Ectodermal cell (in vitro differentiated cells): Measurements from ENCODE around the gene MST1R.
A peak's percentile ranks its signal among the peaks of the same experiment; 100 is the strongest.
"Not testable (repeated sequence)": the region's sequence is repeated elsewhere in the genome, so short reads cannot be mapped to it uniquely, and the experiment has no call there.

Experiments used
- H3K27ac ChIP-seq: 2 replicates; pipeline ENCODE4 v1.7.0; 2013; ENCODE audit warnings: mild to moderate bottlenecking, low read depth, low read length; ENCODE audit not compliant: insufficient read depth, poor library complexity, severe bottlenecking
- H3K27me3 ChIP-seq: 2 replicates; pipeline ENCODE4 v1.7.0; 2013; ENCODE audit warnings: mild to moderate bottlenecking, low read length; ENCODE audit not compliant: insufficient read depth, control insufficient read depth, poor library complexity, severe bottlenecking
- H3K36me3 ChIP-seq: one replicate; pipeline ENCODE4 v1.7.0; 2013; ENCODE audit warnings: low read length; ENCODE audit not compliant: control insufficient read depth, insufficient read depth
- H3K4me1 ChIP-seq: one replicate; pipeline ENCODE4 v1.7.0; 2013; ENCODE audit warnings: low read length; ENCODE audit not compliant: control insufficient read depth, insufficient read depth
- H3K4me3 ChIP-seq: 2 replicates; pipeline ENCODE4 v1.7.0; 2013; ENCODE audit warnings: low read depth, low read length, control low read depth; ENCODE audit not compliant: insufficient read depth
- H3K9me3 ChIP-seq: 2 replicates; pipeline ENCODE4 v1.7.0; 2013; ENCODE audit warnings: mild to moderate bottlenecking, low read length, moderate library complexity; ENCODE audit not compliant: control insufficient read depth
- WGBS, 2 experiments: methylation state at CpG; one replicate each; pipeline ENCODE4 v1.1.7; 2013; ENCODE audit warnings: missing lambda C conversion rate in 2 of 2; 5-methylcytosine and 5-hydroxymethylcytosine counted together

MST1R gene

DNA sequence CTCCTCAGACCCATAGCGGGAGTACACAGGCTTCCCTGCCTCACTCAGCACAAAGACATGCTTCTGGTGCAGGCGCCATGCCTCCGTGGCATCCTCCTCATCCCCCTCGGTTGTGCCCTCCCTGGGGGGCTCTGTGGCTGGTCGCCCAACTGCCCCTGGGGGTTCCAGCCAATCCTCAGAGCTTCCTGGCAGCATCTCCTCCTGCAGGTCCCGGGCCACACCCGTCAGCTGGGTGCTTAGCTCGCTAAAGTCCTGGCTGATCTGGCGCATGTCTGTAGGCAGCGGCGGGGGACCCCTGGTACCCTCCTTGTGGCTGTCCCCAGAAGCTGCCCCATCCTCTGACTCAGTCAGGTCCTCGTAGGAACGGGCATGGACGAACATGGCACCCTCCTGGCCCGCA is 7.9 kb upstream of the MST1R start:
- H3K27ac ChIP-seq: no peak overlapping the region
- peaks cover 11% of the 10 kb centered on the region for H3K27me3 ChIP-seq
- no peaks in the 10 kb centered on the region for H3K4me1 ChIP-seq
- no peaks in the 10 kb centered on the region for H3K36me3 ChIP-seq
- H3K4me3 ChIP-seq: no peak overlapping the region
- 94 to 95% methylated on average over 15 of the region's 15 CpGs for WGBS, 2 experiments
- no peaks in the 10 kb centered on the region for H3K9me3 ChIP-seq

DNA sequence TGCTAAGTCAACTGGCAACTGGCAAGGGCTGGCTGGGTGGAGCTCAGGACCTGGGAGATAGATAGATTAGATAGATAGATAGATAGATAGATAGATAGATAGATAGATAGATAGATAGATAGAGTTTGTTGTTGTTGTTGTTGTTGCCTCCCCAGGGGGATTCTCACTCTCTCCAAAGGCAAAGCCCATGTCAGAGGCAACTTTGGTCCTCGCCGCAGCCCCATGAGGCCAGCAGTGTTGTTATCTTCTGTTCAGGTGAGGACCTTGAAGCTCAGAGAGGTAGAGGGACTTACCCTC is 7.4 kb upstream of the MST1R start:
- no peak overlapping the region for H3K27ac ChIP-seq
- no peaks in the 10 kb centered on the region for H3K9me3 ChIP-seq
- 89 to 95% methylated on average over 2 of the region's 2 CpGs for WGBS, 2 experiments

DNA sequence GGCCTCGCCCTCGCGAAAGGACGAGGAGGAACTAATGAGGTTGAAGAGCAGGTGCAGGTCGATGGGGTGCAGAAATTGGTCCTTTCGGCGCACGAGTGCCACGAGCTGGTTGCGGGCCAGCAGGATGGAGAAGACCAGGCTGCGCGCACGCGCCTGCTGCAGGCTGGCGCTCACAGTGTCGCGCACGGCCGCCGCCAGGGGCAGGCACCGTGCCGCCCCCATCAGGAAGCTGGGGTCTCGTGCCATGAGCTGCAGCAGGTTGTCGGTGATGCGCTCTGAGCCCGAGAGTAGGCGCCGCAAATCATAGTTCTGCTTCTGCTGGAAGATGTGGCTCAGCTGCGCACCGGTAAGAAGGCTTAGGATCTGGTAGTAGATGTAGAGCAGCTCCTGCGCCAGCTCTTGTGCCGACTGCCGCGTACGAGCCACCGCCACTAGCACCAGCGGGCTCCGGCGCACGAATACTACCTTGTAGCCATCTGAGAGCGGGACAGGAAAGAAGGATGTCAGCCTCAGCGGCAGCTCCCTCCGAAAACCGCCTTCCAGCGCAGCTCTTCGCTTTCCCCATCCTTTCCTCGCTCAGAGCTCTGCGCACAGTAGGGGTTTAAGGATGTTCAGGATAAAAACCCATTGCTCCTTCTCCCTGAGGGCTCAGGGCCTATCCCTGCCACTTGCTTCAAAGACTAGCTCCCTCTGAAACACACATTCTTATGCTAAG is 6.9 kb upstream of the MST1R start:
- Histone ChIP-seq H3K9me3 (no peaks in the 10 kb centered on the region), H3K4me3 (peak overlapping the region; percentile 18), H3K27me3 (peaks cover 11% of the 10 kb centered on the region), H3K27ac (no peak overlapping the region), H3K36me3 (no peaks in the 10 kb centered on the region), H3K4me1 (no peaks in the 10 kb centered on the region)
- WGBS, 2 experiments: 58 to 61% methylated on average over 48 of the region's 48 CpGs

More for the DNA sequence above, 7.4 kb upstream of the MST1R start:
- Histone ChIP-seq H3K4me3 (no peak overlapping the region), H3K27me3 (peaks cover 11% of the 10 kb centered on the region), H3K4me1 (no peaks in the 10 kb centered on the region), H3K36me3 (no peaks in the 10 kb centered on the region)

DNA sequence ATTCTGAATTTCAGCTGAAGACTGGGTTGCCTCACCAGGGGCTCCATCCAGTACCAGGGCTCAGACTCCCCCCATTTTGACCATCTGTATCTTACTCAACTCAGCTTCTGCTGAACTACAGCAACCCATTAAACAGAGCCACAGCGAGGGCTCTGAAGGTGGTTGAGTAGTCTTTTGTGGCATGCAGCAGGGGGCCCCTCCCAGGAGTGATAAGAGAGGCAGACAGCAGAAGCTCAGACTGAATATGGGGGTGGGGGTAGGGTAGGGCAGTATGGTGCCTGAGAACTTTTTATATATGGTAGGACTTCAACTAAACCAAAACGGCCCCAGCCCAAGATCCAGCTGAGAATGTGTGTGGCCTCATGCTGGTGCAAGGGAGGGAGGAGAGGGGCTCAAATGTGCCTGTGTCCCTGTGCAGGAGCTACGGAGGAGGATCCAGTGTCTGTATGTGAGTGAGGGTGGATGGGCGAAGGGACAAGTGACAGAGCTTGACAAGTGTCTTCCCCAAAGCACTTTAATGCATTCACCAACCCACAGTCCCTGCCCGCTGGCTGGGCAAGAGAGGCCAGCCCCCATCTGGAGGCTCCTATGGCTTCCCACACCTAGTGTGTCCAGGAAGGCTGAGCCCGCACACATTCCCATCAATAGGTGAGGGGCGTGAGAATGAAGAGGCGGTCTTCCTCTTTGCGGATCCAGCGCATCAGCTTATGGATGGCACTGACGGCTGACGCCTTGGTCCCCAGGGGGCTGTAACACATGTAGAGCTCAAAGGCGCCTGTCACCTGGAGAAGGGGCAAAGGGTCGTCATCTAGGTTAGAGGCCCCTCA is 4.9 kb upstream of the MST1R start:
- H3K27me3 ChIP-seq: peaks cover 11% of the 10 kb centered on the region
- H3K27ac ChIP-seq: no peak overlapping the region
- H3K36me3 ChIP-seq: no peaks in the 10 kb centered on the region
- no peaks in the 10 kb centered on the region for H3K9me3 ChIP-seq
- no peak overlapping the region for H3K4me3 ChIP-seq
- 82 to 86% methylated on average over 14 of the region's 14 CpGs for WGBS, 2 experiments
- peaks cover 5% of the 10 kb centered on the region for H3K4me1 ChIP-seq

DNA sequence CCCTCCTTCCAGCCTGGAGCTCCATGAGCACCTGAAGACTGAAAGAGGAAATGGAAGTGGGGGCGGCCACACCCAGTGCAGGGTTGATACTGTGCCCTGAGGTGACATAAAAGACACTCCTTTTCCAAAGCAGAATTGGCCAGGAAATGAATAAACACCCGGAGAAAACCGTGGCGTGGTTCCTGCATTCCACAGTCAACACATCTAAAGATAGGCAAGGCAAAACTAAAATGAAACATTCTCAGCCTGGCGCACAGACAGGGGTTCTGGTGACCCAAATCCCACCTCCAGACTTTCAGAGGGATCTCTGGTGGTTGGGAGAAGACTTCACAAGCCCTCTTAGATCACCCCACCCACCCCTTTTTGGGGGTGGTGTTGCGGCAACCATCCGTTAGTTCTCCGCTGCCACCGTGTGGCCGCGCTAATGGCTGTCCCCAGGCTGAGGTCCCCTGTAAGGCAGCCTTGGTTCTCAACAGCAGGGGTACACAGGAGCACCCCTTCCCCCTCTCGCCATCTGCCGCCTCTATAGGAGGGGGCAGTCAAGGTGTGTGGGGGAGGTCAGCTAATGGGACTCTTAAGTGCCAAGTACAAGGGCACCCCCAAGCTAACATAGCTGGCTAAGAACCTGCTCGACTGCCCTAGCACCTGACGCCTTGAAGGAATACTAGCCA is 2.5 kb upstream of the MST1R start:
- Histone ChIP-seq H3K4me3 (no peak overlapping the region), H3K27ac (no peak overlapping the region)
- 37 to 39% methylated on average over 13 to 15 of the region's 15 CpGs for WGBS, 2 experiments

DNA sequence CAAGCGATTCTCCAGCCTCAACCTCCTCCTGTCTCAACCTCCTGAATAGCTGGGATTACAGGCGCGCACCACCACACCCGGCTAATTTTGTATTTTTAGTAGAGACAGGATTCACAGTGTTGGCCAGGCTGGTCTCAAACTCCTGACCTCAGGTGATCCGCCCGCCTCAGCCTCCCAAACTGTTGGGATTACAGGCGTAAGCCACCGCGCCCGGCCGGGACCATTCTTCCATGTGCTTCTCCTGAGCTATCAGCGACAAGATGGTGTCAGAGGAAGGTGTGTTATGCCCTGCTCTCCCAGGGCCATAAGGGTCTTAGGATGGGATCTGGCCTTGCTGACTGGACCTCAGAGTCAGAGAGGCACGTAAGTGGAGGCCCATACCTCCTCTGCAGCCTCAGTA is 775 bp upstream of the MST1R start:
- H3K27me3 ChIP-seq, H3K4me3 ChIP-seq, H3K9me3 ChIP-seq, H3K27ac ChIP-seq, H3K36me3 ChIP-seq, H3K4me1 ChIP-seq: not testable (repeated sequence)
- 93% methylated on average over 13 of the region's 13 CpGs for WGBS, 2 experiments

More for the DNA sequence above, 2.5 kb upstream of the MST1R start:
- Histone ChIP-seq H3K27me3 (peaks cover 18% of the 10 kb centered on the region), H3K36me3 (no peaks in the 10 kb centered on the region), H3K4me1 (peaks cover 5% of the 10 kb centered on the region), H3K9me3 (no peaks in the 10 kb centered on the region)

DNA sequence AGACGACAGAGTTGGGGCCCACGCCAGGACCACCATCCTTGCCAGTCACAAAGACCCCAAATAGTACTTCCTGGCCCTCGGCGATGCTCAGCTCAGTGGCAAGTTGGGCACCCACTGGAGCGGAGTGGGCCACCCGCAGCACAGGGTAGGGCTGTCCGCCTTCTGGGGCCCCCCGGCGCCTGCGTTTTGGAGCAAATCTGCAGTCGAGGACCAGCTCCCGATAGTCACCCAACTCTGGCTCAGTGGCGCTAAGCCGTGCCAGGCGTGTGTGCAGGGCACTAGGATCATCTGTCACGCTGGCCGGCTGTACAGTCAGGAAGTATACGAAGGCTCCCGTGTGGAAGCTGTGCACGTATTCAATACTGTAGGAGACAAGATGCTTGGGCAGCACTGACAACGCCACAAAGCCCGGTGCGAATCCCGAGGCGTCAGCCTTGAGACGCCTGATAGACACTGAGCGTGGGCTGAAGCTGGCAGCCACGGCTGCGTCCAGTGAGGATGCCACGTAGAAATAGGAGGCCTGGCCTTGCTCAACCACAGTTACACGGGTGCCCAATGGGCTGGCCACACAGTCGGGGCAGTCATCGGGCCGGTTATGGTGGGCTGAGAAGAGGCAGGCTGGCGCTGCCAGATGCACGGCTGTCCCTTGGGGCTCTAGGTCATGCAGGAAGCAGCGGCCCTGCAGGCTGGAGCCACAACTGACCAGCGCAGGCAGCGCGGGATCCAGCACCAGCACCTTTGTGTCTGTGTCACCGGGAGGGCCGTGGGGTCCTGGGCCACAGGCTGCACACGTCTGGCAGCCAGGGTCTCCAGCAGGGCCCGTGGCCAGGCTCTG is 945 bp downstream of the MST1R start:
- Histone ChIP-seq H3K27me3 (peaks cover 7% of the 10 kb centered on the region), H3K4me1 (peaks cover 5% of the 10 kb centered on the region), H3K27ac (no peak overlapping the region), H3K9me3 (no peaks in the 10 kb centered on the region), H3K4me3 (no peak overlapping the region), H3K36me3 (no peaks in the 10 kb centered on the region)
- 95 to 96% methylated on average over 44 of the region's 44 CpGs for WGBS, 2 experiments

DNA sequence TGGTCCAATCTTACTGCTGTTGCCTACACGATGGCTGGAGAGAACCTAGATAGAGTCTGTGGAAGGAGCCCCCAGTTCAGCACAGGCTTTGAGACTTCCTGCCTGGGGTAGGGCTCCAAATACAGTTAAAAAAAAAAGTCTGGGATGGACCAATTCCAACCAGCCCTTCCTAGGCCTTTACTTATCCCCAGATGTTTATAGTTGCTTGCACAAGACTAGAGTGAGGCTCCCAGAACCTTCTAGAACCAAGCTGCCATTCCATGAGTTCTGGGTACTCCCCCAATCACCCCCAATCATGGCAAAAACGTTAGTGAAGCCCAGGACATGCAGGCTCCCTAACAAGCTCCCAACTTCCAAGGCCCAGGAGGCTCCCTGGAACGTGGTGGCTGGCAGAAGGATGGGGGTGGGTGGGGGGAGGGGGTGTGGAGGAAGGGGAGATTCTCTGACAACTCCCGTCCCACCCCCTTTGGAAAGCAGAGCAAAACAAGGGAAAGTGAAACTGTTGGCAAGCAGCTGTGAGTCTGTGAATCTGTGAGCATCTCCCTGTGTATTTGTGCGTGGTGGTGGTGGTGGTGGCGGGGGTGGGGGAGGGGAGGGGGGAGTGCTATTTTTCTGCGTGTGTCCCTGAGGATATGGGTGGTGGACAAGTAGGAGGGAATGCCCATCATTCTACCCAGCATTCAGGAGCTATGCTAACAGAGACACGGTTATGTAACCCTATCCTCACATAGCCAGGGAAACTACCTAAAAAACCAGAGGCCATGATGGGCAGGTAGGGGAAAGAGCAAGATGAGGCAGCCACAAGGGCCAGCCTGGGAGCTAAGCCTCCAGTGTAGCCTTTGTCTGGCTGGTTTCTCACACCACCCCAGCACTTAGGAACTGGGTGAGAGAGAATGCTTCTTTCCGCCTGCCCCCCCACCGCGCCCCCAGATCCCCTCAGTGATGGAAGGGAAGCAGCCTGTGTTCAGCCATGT is 2.0 kb downstream of the MST1R start:
- no peak overlapping the region for H3K27ac ChIP-seq
- no peaks in the 10 kb centered on the region for H3K9me3 ChIP-seq
- H3K4me1 ChIP-seq: peaks cover 5% of the 10 kb centered on the region
- no peaks in the 10 kb centered on the region for H3K36me3 ChIP-seq
- no peak overlapping the region for H3K4me3 ChIP-seq
- peaks cover 7% of the 10 kb centered on the region for H3K27me3 ChIP-seq
- WGBS, 2 experiments: 74 to 75% methylated on average over 7 to 8 of the region's 11 CpGs

DNA sequence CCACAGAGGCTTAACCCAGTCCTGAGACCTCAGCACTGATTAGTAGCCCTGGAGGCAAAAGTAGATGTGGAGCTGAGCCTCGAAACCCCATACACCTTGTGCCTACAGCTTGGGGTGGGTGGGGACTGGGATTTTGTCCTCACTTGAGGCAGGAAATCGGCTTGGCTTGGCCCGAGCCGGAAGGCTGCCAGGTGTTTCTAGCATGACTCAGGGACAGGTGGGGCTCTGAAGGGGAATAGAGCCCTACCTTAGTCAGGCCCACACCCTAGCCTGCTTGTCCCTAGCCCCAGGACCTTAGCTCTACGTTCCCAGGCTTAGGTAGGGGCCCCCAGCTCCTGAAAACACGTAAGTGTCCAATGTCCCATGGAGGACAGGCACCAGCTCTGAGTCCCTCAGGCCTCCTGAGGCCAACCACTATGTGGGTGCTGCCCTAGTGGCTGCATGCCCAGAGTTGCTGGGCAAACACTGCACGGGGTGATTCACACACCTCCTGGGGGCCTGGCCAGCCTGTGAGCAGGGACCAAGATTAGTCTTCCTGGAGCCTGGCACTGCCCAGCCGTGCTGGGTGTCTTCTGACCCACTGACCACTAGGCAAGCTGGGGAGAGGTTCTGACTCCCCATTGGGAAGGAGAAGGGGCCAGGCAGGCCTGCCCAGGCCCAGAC is 3.1 kb downstream of the MST1R start:
- H3K27me3 ChIP-seq: peaks cover 7% of the 10 kb centered on the region
- H3K9me3 ChIP-seq: no peaks in the 10 kb centered on the region
- WGBS, 2 experiments: 85 to 87% methylated on average over 8 of the region's 8 CpGs
- H3K36me3 ChIP-seq: no peaks in the 10 kb centered on the region
- H3K4me1 ChIP-seq: peaks cover 5% of the 10 kb centered on the region
- no peak overlapping the region for H3K27ac ChIP-seq
- H3K4me3 ChIP-seq: no peak overlapping the region
